HepG2 (cell line): ENCODE measurements around the gene CLMP. TPM values are rescaled to one million over a fixed set of nuclear protein-coding genes. Genes with fewer than 3 reads are reported as not detected.

ENCODE experiments used
- ATAC-seq: fragments of 200-7000 bp; cut with Tn5 transposase; 3 replicates; pipeline ENCODE4 v1.9.1; 2020; ENCODE audit warnings: mild to moderate bottlenecking, moderate library complexity
- BruUV-seq: library from RNA; stranded (reverse); fragments of 400-500 nt; replicated peaks from 2 replicates; lab custom pipeline; 2021; lab: Mats Ljungman, UMichigan
- CTCF ChIA-PET: fragments of 300-600 bp; formaldehyde crosslinking; extraction: SDS; loops from one replicate; lab custom pipeline; 2021; ENCODE audit warnings: low total read pairs, inconsistent platforms, low intra/inter-chr PET ratio; lab: Yijun Ruan, JAX
- POLR2A ChIA-PET: fragments of 350-600 bp; sonication (Branson Sonifier 250); formaldehyde crosslinking; loops from one replicate; lab custom pipeline; 2020; ENCODE audit warnings: antibody characterized with exemption, inconsistent platforms; lab: Yijun Ruan, JAX
- DNase-seq: peaks from one replicate; pipeline ENCODE4 v3.0.0-alpha.2; 2015; ENCODE audit warnings: low spot score
- FAIRE-seq: peaks from 3 replicates; lab custom pipeline; 2011; peaks lifted over from hg19 to GRCh38; lab: Jason Lieb, UNC
- H2AFZ ChIP-seq: one replicate; pipeline ENCODE4 v1.6.1; 2011; ENCODE audit warnings: low read length, inconsistent platforms
- H3K27ac ChIP-seq: fragments of 300-600 bp; 3 replicates; pipeline ENCODE4 v1.8.0; 2011; ENCODE audit warnings: mixed run types, mild to moderate bottlenecking, mixed read lengths, low read length, inconsistent platforms; ENCODE audit not compliant: insufficient read depth; ENCODE audit errors: extremely low read length
- H3K27me3 ChIP-seq, 2 experiments: fragments of 200-600 bp in 1 of 2; 2 replicates in 1 of 2; 3 replicates in 1 of 2; pipeline versions ENCODE4 v1.6.0 to v1.8.0; 2011; ENCODE audit warnings: low read length in 2 of 2, mild to moderate bottlenecking in 2 of 2, moderate library complexity in 2 of 2, inconsistent platforms in 1 of 2; ENCODE audit not compliant: insufficient read depth in 2 of 2, control insufficient read depth in 1 of 2
- H3K36me3 ChIP-seq, 2 experiments: fragments of 200-600 bp in 1 of 2; replicated peaks in 1 of 2; 2 replicates in 1 of 2; 3 replicates in 1 of 2; pipeline versions ENCODE4 v1.5.1 to v1.8.0; 2011; ENCODE audit warnings: low read length in 2 of 2, inconsistent platforms in 1 of 2; ENCODE audit not compliant: insufficient read depth in 2 of 2, control insufficient read depth in 1 of 2
- H3K4me1 ChIP-seq: 2 replicates; pipeline ENCODE4 v1.5.1; 2012; ENCODE audit warnings: low read length, inconsistent platforms; ENCODE audit not compliant: insufficient read depth
- H3K4me2 ChIP-seq: 2 replicates; pipeline ENCODE4 v1.6.0; 2011; ENCODE audit warnings: low read depth, low read length, inconsistent platforms
- H3K4me3 ChIP-seq, 3 experiments: fragments of 200-600 bp in 1 of 3; sonication (generic), shearing (Covaris generic) in 1 of 3; replicated peaks in 1 of 3; 2 replicates each; pipeline ENCODE4 v1.5.1; 2011 to 2016; ENCODE audit warnings: low read length in 3 of 3, inconsistent platforms in 2 of 3, low read depth in 2 of 3, mild to moderate bottlenecking in 2 of 3, control low read depth in 1 of 3, mixed read lengths in 1 of 3; ENCODE audit not compliant: insufficient read depth in 1 of 3
- H3K79me2 ChIP-seq: one replicate; pipeline ENCODE4 v1.6.1; 2011; ENCODE audit warnings: low read length, inconsistent platforms; ENCODE audit not compliant: insufficient read depth
- H3K9ac ChIP-seq: 2 replicates; pipeline ENCODE4 v1.6.0; 2011; ENCODE audit warnings: mild to moderate bottlenecking, low read depth, low read length, inconsistent platforms; ENCODE audit not compliant: insufficient read depth
- H3K9me3 ChIP-seq: 2 replicates; pipeline ENCODE4 v1.5.1; 2012; ENCODE audit warnings: mild to moderate bottlenecking, low read length
- H4K20me1 ChIP-seq: 2 replicates; pipeline ENCODE4 v1.6.0; 2011; ENCODE audit warnings: inconsistent platforms, mild to moderate bottlenecking, low read length, moderate library complexity; ENCODE audit not compliant: insufficient read depth
- ELF1 ChIP-seq: sonication (generic); formaldehyde crosslinking; IDR thresholded peaks from 2 replicates; pipeline ENCODE4 v1.4.0; 2020; ENCODE audit warnings: missing genetic modification reagents
- KLF15 ChIP-seq: sonication (generic); formaldehyde crosslinking; IDR thresholded peaks from 2 replicates; pipeline ENCODE4 v1.8.1; 2023; ENCODE audit warnings: borderline replicate concordance, mild to moderate bottlenecking, inconsistent platforms, missing genetic modification reagents, mixed read lengths
- SNAI1 ChIP-seq: sonication (generic); formaldehyde crosslinking; IDR thresholded peaks from 2 replicates; pipeline ENCODE4 v1.5.0; 2020; ENCODE audit warnings: mild to moderate bottlenecking, missing genetic modification reagents, borderline replicate concordance
- TGIF2 ChIP-seq: IDR thresholded peaks from 2 replicates; pipeline ENCODE4 v1.6.1; 2016; ENCODE audit warnings: control low read depth, missing compliant biosample characterization
- ZBTB7A ChIP-seq: sonication (generic); formaldehyde crosslinking; IDR thresholded peaks from 2 replicates; pipeline ENCODE4 v1.8.0; 2022; ENCODE audit warnings: mild to moderate bottlenecking, missing genetic modification reagents
- ZNF124 ChIP-seq: sonication (generic); formaldehyde crosslinking; IDR thresholded peaks from 2 replicates; pipeline ENCODE4 v1.4.0; 2020; ENCODE audit warnings: missing genetic modification reagents
- ZNF564 ChIP-seq: sonication (generic); formaldehyde crosslinking; IDR thresholded peaks from 2 replicates; pipeline ENCODE4 v1.8.1; 2023; ENCODE audit warnings: mild to moderate bottlenecking, missing genetic modification reagents
- ZNF746 ChIP-seq: sonication (generic); formaldehyde crosslinking; IDR thresholded peaks from 2 replicates; pipeline ENCODE4 v1.8.0; 2022; ENCODE audit warnings: mild to moderate bottlenecking, missing genetic modification reagents
- WGBS: methylation state at CpG from one replicate; pipeline ENCODE4 v1.1.6; 2017; ENCODE audit warnings: low lambda C conversion rate; 5-methylcytosine and 5-hydroxymethylcytosine counted together
- in situ Hi-C: cut with HindIII; loops from 2 replicates; pipeline ENCODE4 v1.10.0; 2017; ENCODE audit warnings: low pct_unique_long_range_greater_than_20kb; ENCODE audit not compliant: extremely low pct_ligation_motif_present
- intact Hi-C: fragments of 100-400 bp; cut with micrococcal nuclease; formaldehyde crosslinking; loops from one replicate; pipeline ENCODE4 v1.10.0; 2022; ENCODE audit not compliant: unreplicated experiment
- polyA plus RNA-seq, 8 experiments: library from polyadenylated mRNA; depleted of rRNA in 3 of 8; stranded (reverse) in 7 of 8; unstranded in 1 of 8; fragments of >200 nt; fragmentation: Illumina TruSeq in 4 of 8; extraction: Trizol in 4 of 8; gene quantifications; 2 replicates each; pipeline versions ENCODE4 v1.2.1 to v1.2.3, GENCODE V29; 2011 to 2016; ENCODE audit warnings: low read depth in 4 of 8, missing spikeins in 1 of 8, mixed read lengths in 1 of 8; ENCODE audit not compliant: insufficient read depth in 1 of 8
- total RNA-seq, 5 experiments: library from RNA; depleted of rRNA; stranded (reverse); fragments of >200 nt; fragmentation: Illumina TruSeq; extraction: Trizol; gene quantifications; 2 replicates each; pipeline ENCODE4 v1.2.3, GENCODE V29; 2016; ENCODE audit warnings: low read depth in 1 of 5

CLMP gene
- total and polyA plus RNA-seq, 2 of the 13 experiments (the other 11 are each of a cell fraction or from before 2014, with no cell fraction given), result not detected

- H3K4me2 ChIP-seq, result no peak overlapping the region
- ATAC-seq, result no peak
- intact Hi-C loops, result no loop called here
- BruUV-seq, result no TSS peak
- POLR2A ChIA-PET, result no interaction called here
- H3K4me1 ChIP-seq, result peaks cover 8% of the 10 kb centered on the region; the same call in 1 of the 2 replicates
- no peak overlapping the region for H3K4me3 ChIP-seq
- H3K36me3 ChIP-seq, result no peaks in the 10 kb centered on the region
- H3K9ac ChIP-seq, result no peak overlapping the region
- TF ChIP-seq ZNF124 (CRISPR knock-in tag), result no peak
- TF ChIP-seq SNAI1 (CRISPR knock-in tag), result no peak
- no peak for TF ChIP-seq TGIF2 (CRISPR knock-in tag)
- no peak for TF ChIP-seq ELF1 (CRISPR knock-in tag)
- no peak for TF ChIP-seq KLF15
- TF ChIP-seq, all 625 proteins: peak for 0
- CTCF ChIA-PET, result no interaction called here
- peaks cover 3 to 23% of the 10 kb centered on the region in 2 experiments; a peak in 3 of 5 replicates for H3K27me3 ChIP-seq
- no peaks in the 10 kb centered on the region for H4K20me1 ChIP-seq
- no peaks in the 10 kb centered on the region for H3K79me2 ChIP-seq
- H3K27ac ChIP-seq, result no peak overlapping the region
- FAIRE-seq, result no peak
- in situ Hi-C loops, result no loop called here
- WGBS, result 75% methylated on average over 2 of the region's 2 CpGs
- no peak overlapping the region for H2AFZ ChIP-seq
- H3K9me3 ChIP-seq, result no peaks in the 10 kb centered on the region
- no peak for DNase-seq
These were observed 14.5 kb downstream of the CLMP start for GRCh38 chr11:123180574-123180973.

- Histone ChIP-seq H3K27me3 (peaks cover 3 to 21% of the 10 kb centered on the region in 2 experiments; a peak in 3 of 5 replicates), H3K4me2 (no peak overlapping the region), H3K9me3 (no peaks in the 10 kb centered on the region), H3K79me2 (no peaks in the 10 kb centered on the region), H4K20me1 (no peaks in the 10 kb centered on the region), H2AFZ (no peak overlapping the region), H3K36me3 (no peaks in the 10 kb centered on the region), H3K27ac (no peak overlapping the region), H3K9ac (no peak overlapping the region), H3K4me1 (peaks cover 8% of the 10 kb centered on the region; the same call in 1 of the 2 replicates), H3K4me3 (no peak overlapping the region)
- TF ChIP-seq ZNF564 (CRISPR knock-in tag) (peak; percentile 77; the same call in 1 of the 2 replicates), ZNF746 (CRISPR knock-in tag) (no peak), ZBTB7A (CRISPR knock-in tag) (no peak)
- in situ Hi-C loops (no loop called here), intact Hi-C loops (no loop called here)
- ChIA-PET POLR2A (no interaction called here), CTCF (no interaction called here)
- 0% methylated on average over 5 of the region's 5 CpGs for WGBS
- no TSS peak for BruUV-seq
- ATAC-seq (no peak), DNase-seq (no peak), FAIRE-seq (no peak)
These were observed 14.9 kb downstream of the CLMP start for GRCh38 chr11:123180166-123180565.
